ENCODE results near the gene SPARC. TPM values are rescaled to one million over a fixed set of nuclear protein-coding genes. Genes with fewer than 3 reads are reported as not detected.

Gene SPARC
- total RNA-seq, 1 experiment from 2014 or later: 320 TPM

GRCh38 chr5:151697452-151697851 lies 10.7 kb upstream of the SPARC start:
- no peak overlapping the region for H2BK20ac ChIP-seq (ENCODE audit: low read depth, low read length, poor library complexity, severe bottlenecking)
- no peak overlapping the region for H3K4ac ChIP-seq (ENCODE audit: low read depth, low read length)
- H3T11ph ChIP-seq (ENCODE audit: low read length): no peak overlapping the region
- no peak overlapping the region for H2AFZ ChIP-seq (ENCODE audit: low read length)
- H3K27ac ChIP-seq (ENCODE audit: insufficient read length, low read depth, low read length): no peak overlapping the region
- H3K14ac ChIP-seq (ENCODE audit: insufficient read depth, low read length): no peak overlapping the region
- peaks cover 7% of the 10 kb centered on the region; the same call in 1 of the 2 replicates for H3K4me1 ChIP-seq (ENCODE audit: insufficient read depth, low read length)
- H2BK120ac ChIP-seq (ENCODE audit: low read depth, low read length, poor library complexity, severe bottlenecking): no peak overlapping the region
- DNase-seq: peak; percentile 39
- H3K36me3 Mint-ChIP-seq (ENCODE audit: insufficient read depth in 1 of 3, low read depth in 3 of 3): no peaks in the 10 kb centered on the region
- H3K4me3 Mint-ChIP-seq: no peak overlapping the region
- no peaks in the 10 kb centered on the region for H4K20me1 ChIP-seq (ENCODE audit: control insufficient read depth, insufficient read depth, insufficient read length)
- no peaks in the 10 kb centered on the region for H3K79me2 ChIP-seq (ENCODE audit: insufficient read depth, low read length)
- no peak overlapping the region for H4K8ac ChIP-seq (replicated peaks; ENCODE audit: insufficient read length, low read depth, low read length)
- H2AK5ac ChIP-seq (ENCODE audit: insufficient read length, low read length): no peak overlapping the region
- peaks cover 3% of the 10 kb centered on the region for H3K27me3 Mint-ChIP-seq (ENCODE audit: low read depth)
- H3K23me2 ChIP-seq (ENCODE audit: insufficient read length, low read depth, low read length, poor library complexity, severe bottlenecking): no peaks in the 10 kb centered on the region
- no peak overlapping the region for H3K56ac ChIP-seq (ENCODE audit: insufficient read length, low read depth, low read length)
- no peaks in the 10 kb centered on the region for H3K9me3 Mint-ChIP-seq
- H3K23ac ChIP-seq (ENCODE audit: insufficient read length, low read depth, low read length): no peak overlapping the region
- H3K9ac ChIP-seq (ENCODE audit: extremely low read depth, insufficient read length, low read length): no peak overlapping the region
- TF ChIP-seq CTCF (conservative IDR thresholded peaks at IDR 0.05): no peak
- H3K79me1 ChIP-seq (ENCODE audit: insufficient read depth, low read depth, low read length, poor library complexity, severe bottlenecking): no peaks in the 10 kb centered on the region
- H2BK15ac ChIP-seq (ENCODE audit: low read depth, low read length): no peak overlapping the region
- H3K18ac ChIP-seq (ENCODE audit: insufficient read length, low read depth, low read length): no peak overlapping the region
- no peaks in the 10 kb centered on the region for H3K9me3 ChIP-seq (ENCODE audit: control insufficient read depth, low read depth, low read length)
- H2BK5ac ChIP-seq (ENCODE audit: insufficient read length, low read length): no peak overlapping the region
- no peak overlapping the region for H3K4me2 ChIP-seq (ENCODE audit: insufficient read depth, insufficient read length, low read length)
- WGBS (ENCODE audit: extremely low coverage, insufficient read length, low lambda C conversion rate): no CpG with 5 or more reads among the region's 8 CpGs
- H3K4me1 Mint-ChIP-seq: peaks cover 23 to 31% of the 10 kb centered on the region in 2 experiments
- no peaks in the 10 kb centered on the region for H3K27me3 ChIP-seq (ENCODE audit: insufficient read depth, low read length)
- H3K27ac Mint-ChIP-seq: peak overlapping the region in 1 of 3 experiments; percentile 24; a peak in 1 of 7 replicates
- no peak overlapping the region for H4K91ac ChIP-seq (ENCODE audit: insufficient read length, low read depth, low read length)
- no peak overlapping the region for H4K5ac ChIP-seq (ENCODE audit: insufficient read length, low read depth, low read length)
- no peak overlapping the region for H2BK12ac ChIP-seq (ENCODE audit: insufficient read length, low read depth, low read length)

Data from H9 (cell line).